Activated T-helper 1 cell treated with anti-CD3 and anti-CD28 coated beads, Interleukin-2, amount 50 U/mL, for 16 hours (primary cell): ENCODE measurements around the gene CD86.

Source experiments
- DNase-seq, 2 donors: peaks; one replicate each; pipeline ENCODE4 v3.0.0-alpha.2; 2020; ENCODE audit warnings: low read depth in 1 of 2, low spot score in 1 of 2

Gene CD86

DNA sequence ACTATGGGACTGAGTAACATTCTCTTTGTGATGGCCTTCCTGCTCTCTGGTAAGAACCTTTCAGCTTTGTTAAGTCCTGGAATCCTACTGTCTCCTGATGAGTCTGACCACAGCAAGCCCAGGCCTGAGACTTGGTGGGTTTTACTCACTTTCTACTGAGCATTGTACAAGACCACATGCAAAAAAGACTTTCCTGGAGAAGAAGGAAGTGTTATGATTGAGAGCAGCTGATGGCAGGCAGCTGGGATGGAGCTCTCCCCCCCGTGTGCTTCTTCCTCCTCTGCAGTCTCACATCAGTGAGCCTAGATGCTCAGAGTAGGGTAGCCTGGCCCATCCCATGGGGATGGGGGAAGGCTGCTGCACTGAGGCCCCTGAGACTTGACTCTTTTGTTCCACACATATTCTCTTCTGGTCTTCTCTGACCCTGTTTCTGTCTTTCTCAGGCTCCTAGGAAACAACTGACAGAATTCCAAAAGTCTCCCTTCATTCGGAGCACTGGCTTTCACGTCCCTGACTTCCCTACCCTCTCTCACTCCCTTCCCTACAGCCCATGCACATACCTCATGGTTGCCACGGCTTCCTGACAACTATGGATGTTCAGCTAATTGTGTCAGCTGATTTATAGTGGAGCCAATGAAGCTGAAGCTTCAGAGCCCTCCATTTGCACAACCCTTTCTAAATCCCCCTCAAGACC lies 36.6 kb downstream of the CD86 start:
- DNase-seq = no peak

DNA sequence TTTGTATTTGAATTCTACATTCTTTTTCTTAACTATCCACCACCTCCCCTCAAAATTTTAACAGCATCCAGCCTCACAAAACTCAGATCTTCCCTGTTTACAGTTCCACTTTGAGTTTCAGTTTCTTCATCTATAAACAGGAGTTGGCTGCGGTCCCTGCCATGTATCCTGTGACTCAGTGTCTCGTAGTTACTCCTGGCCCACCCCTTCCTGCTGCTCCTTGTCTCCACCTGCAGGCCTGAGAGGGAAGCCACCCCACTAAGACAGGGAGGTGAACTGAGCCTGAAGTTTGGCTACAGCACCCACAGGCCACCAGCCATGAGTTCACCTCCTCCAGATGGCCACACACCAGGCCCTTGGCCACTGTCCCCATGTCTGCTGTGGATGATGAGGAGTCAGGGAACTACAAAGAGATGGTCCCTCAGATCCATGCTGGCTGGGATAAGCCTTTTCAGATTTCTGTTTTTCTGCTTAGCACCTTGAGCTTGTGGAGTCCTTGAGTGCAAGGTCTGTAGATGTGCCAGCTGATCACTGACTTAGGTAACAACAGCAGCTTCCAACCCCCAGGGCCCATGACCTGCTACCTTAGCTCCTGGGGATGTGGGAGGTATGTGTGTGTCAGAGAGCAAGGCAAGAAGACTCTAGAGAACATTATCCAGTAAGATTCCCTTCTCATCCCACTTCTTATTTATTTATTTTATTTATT lies 37.5 kb downstream of the CD86 start:
- peak in 1 of 2 donors; percentile 6 for DNase-seq

DNA sequence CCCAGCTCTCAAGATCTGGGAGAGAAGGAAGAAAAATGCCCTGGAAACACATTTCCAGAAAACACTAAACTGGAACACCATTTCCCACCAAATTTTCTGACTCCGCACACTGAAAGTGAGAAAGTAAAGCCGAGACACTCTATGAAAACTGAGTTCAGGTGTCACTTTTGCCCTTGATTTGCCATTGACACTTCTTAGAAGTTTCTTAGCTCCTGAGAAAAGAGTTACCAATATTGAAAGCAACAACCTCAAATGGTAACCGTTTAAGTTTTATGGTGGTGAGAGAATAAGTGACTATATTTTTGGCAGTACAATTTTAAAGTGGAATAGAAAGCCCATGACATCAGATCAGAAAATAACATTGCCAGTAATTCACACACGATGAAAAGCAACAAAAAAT lies 39.0 kb downstream of the CD86 start:
- no peak for DNase-seq

DNA sequence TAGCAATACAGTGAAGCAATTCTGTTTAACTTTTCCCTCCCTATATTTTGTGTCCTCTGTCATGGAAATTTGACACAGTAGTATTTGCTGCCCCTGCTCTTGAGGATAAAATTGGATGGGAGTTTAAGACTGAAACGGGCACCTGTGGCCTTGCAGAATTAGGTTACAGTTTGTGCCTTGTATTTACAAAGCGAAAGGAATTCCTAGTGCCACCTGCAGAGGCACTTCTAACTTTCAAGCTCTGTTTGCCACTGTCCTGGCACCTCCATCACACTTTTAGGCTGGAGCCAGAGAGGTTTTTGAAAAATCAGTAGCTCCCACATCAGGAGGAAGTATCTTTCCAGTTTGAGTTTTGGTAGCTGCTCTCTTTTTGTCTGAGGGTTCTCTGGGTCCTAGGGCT lies 39.5 kb downstream of the CD86 start:
- DNase-seq = no peak

DNA sequence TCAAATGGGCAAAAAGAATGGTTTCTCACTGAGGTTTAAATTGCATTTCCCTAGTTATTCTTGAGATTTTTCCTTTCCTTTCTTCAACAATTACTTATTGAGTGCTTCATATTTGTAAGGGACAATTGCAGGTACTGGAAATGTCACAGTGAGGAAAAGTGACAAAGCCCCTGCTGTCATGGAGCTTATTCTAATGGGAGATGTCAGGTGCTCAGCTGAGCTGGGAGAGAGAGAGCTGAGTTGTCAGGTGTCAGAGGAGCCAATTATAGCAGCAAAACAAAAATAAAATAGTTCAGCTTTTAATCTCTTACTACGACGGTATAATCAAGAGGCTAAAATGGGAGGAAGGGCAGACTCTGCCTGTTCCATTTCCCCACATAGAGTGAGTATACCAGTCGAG lies 42.0 kb downstream of the CD86 start:
- DNase-seq = no peak

DNA sequence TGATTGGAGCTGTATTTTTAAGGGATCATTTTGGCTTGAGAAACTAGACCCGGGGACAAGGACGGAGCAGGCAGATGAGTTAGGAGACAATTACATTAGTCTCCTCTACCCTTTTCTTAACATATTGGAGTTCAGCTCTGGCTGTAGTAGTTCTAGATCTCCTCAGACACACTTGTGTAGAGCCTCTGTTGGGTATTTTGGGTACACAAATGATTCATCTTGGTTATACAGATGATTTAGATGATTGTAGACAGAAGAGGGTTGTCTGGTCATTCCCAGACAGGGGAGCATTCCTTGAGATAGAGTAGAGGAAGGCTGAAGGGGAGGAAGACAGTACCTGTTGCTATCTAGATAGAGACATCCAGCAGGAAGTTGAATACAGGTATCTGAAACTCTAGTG lies 43.4 kb downstream of the CD86 start:
- DNase-seq = no peak

DNA sequence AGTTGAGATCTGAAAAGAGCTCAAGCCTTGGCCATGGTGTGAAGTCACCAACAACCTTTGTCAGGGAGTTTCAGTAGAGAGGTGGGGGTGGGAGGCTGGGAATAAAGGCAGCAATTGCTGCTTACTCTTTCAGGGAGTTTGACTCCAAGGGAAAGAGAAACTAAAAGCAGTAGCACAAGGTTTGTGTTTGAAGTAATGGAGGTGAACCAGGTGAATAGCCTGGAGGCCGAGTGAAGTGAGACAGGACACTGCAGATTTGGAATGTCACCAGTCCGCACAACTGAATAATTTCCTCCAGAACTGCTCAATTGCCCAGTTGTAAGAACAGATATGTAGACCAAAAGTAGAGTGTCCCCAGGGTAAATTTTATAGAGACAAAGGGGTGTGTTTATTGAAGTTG lies 44.1 kb downstream of the CD86 start:
- no peak for DNase-seq

DNA sequence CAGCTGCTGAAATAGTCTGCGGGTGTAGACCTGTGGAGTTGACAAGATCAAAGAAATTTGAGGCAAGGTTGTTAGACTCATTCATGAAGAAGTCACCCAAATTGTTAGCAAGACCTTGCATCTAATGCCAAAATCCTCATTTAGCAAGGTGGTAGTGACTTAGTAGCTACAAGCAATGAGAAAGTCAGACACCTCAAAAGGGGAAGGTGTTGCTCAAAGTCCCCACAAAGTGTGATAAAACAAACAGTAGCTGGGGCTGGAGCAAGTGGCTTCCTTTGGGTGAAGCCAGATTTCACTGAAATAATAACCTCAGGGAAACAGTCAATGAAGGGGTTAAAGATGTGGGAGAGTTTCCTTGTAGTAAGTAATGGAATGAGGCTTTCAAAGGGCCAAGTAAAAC lies 44.9 kb downstream of the CD86 start:
- no peak for DNase-seq

DNA sequence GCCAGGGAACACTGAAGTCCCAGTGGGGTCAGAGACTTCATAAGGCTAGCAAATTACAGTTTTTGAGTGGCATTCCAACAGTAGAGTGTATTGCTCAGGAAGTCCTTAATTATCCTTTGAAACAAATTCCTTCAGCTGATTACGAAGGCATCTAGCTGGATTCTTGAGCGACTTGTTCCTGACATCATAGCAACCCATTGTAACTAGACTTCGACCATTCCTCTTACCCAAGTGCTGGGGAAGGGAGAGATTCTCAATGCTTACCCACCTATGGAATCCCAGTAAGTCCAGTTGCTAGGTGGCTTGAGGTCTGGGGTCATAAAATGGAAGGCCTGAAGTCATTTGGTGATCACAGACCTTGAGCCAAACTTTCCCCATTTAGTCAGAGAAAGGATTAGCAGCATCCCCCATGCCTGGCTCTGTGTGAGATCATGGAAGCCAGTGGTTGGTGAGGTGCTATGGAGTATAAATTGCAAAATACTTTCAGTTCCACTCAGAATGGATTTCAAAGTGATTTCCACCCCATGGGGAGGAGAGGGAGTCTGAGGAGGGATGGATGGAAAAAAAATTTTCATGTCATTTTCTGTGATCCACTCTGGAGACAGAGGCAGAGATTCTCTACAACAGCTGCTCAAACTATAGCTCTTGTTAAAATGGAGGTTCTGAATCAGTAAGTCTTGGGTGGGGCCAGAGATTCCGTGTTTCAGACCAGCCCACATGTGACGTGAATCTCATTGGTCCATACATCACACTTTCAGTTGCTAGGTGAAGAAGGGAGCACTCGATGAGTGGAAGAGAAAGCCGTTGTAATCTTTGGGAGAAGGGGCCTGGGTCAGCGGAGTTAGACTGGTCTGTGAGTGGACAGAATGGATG lies 45.7 kb downstream of the CD86 start:
- DNase-seq = no peak

DNA sequence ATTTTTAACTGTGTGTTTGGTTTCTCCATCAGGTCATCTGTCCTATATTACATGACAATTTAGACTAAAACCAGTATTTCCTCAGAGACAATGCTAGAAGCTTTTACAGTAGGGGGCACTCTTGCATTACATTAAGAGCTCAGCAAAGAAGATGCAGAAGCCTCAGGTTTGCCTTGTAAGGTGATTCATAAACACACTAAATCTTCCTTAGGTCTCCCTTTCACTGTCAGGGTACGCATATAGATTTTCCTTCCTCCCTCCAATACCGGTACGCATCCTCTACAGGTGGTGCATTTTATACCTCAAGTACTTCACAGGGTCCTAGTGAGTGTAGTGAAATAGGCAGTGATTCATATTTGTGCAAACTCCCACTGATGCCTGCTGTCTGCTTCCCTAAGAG lies 46.5 kb downstream of the CD86 start:
- DNase-seq = no peak

DNA sequence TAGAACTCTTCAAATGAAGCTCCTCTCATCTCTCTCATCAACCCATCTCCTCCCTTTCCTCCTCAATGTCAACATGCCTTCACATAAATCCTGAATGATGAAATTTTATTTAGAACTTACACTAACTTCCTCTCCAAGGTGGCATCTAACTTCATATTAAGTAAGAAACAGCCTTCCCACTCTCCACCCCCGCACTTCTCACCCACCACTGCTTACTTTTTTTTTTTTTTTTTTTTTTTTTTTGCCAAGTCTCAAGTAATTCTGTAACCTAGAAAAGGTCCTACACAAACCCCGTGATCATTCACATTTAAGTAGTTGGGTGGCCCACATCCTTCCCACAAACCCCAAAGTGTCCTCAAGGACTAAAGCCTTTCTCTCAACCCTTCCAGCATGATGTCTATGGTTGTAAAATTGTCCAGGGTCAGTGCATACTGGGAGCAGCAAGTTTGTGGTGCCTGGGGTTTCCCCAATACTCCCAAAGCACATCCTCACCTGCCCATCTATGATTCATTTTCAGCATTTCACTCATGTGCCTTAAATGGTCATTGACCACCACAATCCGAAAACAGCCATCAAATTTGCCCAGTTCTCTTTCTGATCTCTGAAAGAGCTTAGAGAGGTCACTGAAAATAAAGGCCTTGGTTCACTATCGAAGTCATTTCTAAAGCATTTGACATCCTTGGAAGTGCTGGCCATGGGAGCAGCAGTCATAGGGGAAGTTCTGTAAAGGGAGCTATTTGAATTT lies 47.2 kb downstream of the CD86 start:
- DNase-seq = no peak

DNA sequence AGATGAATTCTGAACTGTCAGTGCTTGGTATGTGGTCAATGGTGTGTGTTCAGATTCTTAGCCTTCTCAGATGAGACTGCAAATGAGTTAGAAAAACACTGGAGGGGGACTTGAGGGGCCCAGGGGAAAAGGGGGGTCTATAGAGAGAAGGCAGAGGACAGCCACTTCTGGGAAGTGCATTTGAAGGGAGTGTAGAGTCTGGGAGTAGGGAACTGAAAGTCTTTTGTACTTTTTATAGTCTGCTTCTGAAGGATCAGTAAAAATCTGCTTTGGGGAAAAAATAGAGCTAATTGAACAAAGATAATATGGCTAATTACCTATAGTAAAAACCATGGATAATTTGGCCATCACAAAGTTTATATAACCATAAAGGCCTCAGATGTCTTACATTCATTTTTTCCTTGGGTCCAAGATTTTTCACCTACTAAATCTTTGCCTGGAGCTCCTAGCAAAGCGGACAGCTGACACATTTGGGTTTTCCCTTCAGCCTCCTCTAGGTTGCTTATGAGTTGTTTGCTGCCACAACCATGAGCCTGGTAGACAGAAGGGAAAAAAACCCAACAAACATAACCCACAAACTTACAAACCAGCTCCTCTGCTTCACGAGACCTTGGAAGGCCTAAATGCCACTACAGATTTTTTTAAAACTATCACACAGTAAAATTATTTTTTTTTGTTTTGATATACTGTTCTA lies 48.8 kb downstream of the CD86 start:
- DNase-seq = no peak

DNA sequence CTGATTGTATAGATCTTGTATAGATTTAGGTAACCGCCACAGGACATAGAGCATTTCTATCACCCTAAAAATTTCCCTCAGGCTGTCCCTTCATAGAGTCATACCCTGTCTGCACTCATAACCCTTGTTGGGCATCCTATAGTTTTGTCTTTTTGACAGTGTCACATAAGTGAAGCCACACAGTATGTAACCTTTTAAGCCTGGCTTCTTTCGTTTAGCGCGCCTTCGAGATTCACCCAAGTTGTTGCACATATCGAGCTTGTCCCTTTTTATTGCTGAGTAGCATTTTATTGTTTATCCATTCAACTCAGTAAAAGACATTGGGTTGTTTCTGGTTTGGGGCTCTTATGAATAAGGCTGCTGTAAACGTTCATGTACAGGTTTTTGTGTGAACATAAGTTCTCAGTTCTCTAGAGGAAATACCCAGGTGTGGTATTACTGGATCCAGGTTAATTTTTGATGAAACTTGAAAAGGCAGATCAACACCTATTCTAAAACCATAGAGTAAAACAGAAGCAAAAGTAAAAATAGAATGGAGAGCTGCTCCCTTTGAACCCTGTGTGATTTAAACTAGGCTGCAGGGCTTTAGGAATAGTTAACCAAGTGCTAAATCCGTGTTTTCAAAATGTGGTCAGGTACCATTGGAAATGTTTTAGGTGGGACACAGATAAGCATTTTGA lies 49.5 kb downstream of the CD86 start:
- no peak for DNase-seq

DNA sequence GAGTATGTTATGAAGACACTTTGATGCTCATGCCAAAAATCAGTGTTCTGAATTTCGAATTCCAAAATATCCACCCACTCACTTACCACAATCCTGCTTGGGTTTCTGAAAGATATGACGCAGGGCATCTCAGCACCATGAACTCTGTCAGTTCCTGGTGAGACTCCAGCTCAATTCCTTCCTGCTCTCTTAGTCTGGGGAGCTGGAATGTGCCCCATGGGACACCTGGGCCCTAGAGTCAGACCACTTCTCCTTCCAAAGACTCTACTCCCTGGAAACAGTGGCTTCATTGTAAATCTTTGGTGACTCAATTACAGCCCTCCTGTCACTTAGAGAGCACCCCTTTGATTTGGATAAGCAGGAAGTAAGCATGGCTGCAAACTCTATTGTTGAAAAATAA lies 50.5 kb downstream of the CD86 start:
- DNase-seq = no peak

DNA sequence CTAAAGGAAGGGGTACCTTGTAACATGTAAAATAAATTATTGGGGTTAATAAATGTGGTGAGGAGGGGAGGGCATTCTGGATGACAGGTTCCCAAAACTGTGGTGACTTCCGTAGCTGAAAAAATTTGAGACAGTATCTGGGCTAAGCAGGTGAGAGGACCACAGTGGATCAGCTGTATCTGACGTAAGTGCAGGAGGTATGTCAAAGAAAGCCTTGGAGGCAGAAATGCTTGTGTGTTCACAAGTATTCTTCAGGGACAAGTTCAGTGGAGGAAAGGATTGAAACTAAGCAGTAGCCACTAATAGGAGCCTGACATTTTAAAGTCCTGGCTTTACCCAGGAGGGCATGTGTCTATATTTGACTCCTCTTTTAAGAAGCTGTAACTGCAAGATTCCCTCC lies 52.0 kb downstream of the CD86 start:
- DNase-seq = no peak

DNA sequence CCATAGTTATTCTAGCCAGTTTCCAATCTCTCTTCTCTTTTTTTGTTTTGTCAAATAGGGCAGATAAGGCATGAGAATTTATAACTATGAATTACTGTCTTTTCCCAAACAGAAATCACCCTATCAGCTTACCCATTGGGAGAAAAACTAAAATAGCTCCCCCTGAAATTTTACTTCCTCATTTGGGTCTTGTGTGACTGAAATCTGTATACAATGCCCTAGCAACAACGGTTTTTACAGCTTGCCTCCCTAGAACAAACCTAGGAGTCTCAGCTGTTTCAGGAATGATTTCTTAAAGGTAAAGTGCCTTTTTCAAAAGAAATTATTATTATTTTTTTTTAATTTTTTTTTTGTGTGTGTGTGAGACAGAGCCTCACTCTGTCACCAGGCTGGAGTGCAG lies 56.8 kb downstream of the CD86 start:
- no peak for DNase-seq

DNA sequence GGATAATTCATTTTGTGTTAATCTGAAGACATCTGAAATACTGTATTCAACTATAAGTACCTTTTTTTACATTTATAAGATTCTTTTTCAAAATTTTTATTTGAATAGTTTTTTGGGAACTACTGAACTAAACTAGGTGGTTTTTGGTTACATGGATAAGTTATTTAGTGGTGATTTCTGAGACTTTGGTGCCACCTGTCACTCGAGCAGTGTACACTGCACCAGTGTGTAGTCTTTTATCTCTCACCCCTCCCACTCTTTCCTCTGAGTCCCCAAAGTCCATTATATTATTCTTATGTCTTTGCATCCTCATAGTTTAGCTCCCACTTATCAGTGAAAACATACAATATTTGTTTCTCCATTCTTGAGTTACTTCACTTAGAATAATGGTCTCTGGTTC lies 57.6 kb downstream of the CD86 start:
- no peak for DNase-seq

DNA sequence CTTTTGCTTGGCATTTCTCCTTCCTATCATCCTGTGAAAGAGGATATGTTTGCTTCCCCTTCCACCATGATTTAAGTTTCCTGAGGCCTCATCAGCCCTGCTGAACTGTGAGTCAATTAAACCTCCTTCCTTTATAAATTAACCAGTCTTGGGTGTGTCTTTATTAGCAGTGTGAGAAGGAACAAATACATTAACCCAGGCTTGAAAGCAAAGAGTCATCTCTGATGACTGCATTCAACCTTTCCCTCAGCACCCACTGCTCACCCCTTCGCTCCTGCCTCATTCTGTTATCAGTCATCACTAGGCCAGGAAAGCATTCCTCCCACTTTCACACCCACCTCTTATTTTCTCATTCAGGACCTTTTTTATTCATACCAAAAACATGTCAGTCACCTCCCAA lies 68.7 kb downstream of the CD86 start:
- no peak for DNase-seq

DNA sequence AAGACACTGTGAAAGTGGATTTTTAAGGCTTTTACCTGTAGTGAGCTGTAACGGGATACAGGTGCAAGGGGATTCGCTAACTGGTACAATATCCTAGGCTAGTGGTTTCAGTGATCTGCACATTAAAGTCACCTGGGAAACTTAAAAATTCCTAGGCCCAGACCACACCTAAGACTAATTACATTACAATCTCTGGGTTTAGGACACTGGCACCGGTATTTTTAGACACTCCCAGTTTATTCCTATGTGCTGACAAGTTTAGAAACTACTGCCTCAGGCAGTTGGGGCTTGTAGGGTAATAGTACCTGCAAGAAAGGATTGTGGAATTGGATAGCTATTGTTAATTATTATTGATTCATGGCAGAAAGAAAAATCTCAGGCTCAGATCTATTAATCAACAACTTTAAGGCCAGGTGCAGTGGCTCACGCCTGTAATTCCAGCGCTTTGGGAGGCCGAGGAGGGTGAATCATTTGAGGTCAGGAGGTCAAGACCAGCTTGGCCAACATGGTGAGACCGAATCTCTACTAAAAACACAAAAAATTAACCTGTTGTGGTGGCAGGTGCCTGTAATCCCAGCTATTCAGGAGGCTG lies 77.9 kb downstream of the CD86 start:
- no peak for DNase-seq

DNA sequence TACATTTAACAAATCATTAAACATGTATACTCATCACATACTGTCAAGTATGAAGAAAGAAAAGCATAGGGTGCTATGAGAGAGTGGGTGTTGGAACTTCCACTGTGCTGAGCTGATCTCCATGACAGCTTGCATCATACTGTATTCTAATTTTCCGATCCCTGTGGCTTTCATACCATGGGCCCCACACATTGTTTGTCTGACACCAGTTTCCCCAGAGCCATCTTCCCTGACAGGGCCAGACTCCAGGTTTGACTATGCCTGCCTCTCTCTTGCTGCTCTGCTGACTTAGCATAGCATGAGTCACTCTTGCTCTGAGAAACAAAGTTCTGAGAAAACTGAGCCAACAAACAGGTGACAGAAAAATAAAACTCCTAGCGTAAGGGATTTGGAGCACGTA lies 91.3 kb downstream of the CD86 start:
- peak in 1 of 2 donors; percentile 30 for DNase-seq
